Measurements from ENCODE around the gene WNT3A.

WNT3A gene

DNA sequence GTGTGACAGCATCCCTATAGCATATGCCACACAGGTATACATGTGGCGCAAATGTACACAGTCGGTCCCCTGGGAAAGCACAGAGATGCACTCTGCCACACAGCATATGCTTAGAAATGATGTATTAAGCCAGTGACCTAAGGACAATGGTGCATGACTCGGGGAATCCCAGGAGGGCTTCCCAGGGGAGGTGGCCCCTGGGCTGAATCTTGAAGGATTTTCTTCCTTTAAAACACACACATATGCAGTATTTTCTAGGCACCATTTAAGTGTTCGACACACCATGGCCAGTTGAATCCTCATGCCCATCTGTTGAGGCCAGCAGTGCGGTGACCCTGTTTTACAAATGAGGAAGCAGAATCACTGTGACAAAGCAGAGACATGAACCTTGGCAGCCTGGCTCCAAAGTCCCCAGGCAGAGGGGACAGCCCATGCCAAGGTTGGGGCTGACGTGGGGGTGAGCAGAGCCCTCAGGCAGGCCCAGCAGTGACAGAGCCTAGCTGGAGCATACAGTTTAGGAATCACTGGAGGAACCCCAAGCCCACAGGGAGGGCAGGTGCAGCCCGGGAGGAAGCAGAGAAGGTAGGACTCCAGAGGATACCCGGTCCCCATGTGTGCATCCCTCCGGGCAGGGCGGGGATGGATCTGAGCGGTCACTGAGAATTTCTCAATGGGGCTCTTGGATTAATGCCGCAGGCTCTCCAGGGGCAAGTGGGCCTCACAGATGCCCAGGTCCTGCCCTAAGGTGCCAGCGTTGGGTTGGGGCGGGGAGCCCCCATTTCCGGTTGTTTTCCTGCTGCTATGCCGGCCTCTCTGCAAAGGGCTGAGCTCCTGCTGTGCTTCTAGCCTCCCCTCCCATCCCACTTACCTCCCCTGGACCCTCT lies 28.4 kb downstream of the WNT3A start:
- DNase-seq = no peak

DNA sequence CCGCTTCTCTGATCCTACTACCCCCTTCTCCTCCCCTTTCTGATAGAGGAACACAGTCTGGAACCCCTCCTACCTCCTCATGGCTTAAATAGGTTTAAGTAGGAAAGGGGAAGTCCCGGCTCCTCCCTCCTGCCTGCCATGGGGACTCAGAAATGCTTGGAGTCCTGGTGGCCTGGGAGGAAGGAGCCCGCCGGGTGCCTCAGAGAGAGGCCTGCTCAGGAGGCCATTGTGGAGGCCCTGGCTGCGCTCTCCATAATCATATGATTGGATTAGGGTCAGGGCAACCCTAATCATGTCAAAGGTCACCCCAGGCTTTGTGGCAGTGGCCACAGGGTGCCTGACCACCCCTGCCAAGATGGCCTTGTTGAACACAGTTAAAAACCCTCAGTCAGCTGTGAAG lies 29.0 kb downstream of the WNT3A start:
- no peak for DNase-seq

DNA sequence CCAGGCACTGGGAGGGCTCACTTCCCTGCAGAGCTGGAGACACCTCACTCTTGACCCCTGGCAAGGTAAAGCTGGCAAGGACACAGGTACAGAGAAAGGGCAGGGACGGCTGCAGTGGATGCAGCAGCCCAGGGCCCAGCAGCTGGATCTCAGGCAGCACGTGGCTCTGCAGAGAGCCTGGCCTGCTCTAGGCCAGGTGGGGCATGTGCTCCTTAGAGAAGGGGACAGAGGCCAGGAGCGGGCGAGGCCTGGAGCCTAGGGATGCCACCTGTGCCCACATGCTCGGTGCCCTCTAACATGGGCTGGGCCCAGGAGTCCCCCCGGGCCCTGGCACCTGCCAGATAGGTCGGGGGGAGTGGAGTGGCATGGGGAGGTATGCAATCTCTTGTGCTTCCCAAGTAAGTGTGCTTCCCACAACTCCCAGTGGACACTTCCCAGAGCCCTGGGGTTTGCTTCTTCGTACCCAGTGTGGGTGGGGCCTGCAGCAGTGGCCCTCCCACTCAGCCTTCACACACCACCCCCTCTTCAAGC lies 30.0 kb downstream of the WNT3A start:
- no peak for DNase-seq

DNA sequence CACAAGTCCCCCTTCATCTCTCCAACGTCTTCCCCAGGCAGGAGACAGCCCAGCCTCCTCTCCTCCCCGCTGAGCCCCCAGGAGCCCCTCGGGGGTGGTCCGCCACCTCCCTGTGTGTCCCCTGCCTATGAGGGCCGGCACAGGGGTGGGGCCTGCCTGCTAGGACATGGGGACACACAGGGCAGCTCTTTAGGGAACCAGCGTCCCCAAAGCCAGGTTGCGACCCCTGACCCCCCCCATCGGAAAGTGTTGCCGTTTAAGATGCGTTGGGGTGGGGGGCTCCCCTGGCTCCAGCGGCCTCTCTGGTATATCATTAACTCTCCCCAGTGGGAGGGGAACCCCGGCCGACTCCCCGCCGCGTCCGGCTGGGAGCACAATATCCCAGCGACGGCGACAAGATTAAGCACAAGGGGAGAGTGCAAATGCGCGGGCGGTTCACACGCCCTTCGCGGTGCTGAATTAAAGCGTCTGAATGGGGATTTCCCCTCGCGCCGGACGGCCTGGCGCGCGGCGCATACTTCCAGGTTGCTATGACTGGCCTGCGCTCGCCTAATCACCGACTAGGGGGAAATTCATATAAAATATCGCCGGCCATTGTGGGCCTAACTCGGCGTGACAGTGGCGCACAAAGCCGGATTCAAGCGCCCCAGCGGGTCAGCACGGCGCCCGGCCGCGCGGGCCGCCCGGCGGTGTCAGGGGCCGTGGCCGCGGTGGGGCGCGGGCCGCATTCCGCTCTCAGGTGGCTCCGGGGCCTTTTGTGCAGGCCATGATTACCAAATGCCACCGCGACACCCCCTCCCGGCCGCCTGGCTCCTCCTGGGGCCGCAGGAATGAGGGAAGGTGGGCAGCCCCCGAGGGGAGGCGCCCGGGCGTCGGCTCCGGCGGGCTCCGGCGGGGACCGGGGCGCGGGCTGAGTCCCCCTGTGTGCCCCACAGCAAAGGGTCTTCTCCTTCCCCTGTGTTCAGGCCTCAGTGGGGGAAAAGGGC lies 30.9 kb downstream of the WNT3A start:
- DNase-seq = no peak

DNA sequence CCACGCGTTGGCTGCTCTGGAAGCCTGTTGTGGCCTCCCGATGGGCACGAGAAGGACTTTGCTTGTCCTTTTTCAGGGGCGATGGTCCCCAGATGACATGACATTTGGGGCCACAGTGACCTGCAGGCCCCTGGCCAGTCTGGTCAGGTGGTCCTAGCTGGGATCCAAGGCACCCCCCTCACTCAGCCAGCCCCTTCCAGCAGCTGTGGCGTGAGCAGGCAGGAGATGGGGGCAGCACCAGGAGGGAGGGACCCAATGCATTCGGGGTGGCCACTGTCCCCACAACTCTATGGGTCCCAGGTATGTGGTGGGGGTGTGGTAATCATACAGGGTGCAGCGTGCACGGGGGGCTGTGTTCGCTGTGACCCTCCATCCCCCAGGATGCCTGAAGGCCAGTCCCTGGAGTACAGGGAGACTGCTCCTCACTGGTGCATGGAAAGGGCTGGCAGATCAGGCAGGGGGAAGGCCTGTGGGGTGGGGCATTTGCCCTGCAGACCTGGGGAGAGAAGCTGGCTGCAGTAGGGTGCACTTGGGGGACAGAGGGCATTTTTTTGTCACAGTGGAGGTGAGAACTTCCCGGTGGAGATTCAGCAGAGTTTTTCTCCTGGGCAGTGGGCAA lies 31.7 kb downstream of the WNT3A start:
- DNase-seq = no peak

DNA sequence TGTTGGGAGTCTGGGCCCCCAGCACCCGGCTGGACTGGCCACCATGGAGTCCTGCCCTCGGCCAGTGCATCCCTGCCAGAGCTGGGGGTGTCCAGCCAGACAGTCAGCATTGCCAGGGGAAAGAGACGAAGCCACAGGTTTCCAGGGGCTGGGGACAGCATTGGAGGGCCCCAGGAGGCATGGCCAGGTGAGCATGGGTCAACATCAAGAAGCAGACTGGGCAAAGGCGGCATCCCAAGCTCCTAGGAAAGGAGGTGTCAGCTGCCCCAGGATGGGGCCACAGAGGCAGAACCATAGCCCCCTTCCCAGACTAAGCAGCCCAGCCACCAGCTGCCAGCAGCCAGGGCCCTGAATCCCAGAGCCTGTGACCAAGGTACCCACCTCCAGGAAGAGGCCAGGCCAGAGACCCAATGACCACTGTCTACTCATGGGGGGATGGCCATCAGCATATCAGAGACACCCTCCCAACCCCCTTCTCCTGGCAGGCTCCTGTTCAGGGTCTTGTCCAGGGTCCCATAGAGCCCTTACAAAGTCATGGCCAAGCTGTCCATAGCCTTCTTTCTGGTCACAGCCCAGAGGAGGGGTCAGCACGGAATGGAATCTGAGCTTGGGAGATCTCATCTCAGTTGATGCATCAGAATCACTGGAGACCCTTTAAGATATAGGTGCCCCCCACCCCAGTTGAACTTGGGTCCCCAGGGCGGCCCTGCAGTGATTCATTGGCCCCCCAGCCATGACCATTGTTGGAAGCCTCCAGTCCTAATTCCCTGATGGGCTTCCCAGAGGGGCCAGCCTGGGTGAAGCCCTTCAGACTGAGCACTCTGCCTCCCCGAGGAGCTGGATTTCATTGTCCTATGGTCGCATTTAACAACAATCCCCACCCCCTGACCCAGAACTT lies 32.5 kb downstream of the WNT3A start:
- DNase-seq = no peak

DNA sequence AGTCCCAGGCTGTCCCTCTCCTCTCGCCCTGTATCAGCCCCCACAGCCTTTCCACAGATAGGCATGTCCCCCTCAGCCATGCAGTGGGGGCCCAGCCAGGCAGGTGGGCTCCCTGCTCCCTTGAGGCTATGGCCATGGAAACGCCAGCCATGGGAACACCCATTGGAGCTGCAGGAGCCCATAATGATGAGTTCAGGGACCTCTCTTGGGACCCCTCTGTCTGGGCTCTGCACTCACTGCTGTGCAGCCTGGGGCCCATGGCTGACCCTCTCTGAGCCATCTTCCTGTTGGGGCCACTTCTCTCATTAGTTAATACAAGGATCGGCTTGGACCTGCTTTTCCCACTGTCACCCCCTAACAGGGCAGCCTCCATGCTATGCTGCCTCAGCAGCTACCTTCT lies 33.2 kb downstream of the WNT3A start:
- no peak for DNase-seq

DNA sequence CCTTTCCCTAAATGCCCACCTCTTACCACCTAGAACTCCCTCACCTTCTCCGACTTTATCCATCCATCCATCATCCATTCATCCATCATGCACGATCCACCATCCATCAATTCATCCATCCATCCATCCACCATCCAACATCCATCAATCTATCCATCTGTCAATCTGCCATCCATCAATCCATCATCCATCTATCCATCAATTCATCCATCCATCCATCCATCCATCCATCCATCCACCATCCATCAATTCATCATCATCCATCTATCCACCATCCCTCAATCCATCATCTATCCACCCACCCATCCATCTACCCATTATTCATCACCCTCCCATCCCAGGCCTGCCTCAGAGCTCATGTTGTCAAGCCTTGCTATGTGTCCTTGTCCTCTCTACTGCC lies 34.5 kb downstream of the WNT3A start:
- no peak for DNase-seq

DNA sequence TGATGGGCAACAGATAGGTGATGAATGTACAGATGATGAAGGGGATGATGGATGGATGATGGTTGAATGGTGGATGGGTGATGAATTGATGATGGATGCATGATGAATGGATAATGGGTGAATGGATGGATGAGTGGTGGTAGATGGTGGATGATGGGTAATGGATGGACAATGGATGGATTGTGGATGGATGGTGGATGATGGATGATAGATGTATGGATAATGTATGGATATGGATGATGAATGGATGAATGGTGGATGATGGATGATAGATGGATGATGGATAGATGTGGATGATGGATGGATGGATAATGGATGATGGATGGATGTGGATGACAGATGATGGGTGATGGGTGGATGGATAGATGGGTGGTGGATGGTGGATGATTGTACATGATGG lies 35.7 kb downstream of the WNT3A start:
- DNase-seq = no peak

DNA sequence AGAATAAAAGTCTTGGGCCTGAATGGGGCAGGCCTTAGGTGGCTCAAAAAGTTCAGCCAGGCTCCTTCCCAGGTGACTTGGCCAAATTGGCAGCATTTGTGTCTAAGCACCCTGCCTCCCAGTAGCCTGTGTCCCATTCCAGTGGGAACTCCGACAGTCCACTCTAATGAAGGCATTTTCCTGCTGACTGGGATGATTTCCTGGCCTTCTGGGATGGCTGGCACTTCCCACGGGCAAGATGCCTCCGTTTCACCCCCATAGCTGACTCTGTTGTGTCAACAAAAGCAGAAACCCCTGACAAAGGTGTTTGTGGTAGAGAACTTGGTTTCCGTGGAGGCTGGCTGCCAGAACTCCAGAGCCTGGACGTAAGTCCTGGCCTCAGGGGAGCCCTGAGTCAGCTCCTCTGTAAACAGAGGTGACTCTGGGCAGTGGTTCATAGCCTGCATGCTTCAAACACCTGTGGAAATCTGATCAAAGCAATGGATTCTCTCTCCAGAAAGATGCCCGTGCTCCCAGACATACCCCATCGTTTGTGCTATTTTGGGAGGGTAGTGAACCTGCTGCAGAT lies 36.6 kb downstream of the WNT3A start:
- DNase-seq = no peak

DNA sequence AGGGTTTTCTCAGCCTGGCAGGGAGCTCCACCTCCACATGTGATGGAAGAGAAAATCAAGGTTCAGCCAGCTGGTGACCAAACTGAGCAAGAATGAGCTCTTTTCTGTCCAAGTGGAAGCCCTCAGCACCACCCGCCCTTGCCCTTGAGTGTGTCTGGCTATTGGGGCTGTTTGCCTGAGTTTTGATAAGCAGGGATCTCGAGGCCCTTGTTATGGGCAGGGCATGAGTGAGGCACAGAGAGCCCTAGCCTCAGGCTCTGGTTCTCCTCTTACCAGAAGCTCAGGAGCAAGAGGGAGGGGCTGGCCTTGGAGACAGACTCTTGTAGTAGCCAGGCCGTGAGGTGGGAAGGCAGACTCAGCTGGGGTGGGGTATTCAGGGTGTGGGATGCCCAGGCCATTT lies 38.2 kb downstream of the WNT3A start:
- no peak for DNase-seq

DNA sequence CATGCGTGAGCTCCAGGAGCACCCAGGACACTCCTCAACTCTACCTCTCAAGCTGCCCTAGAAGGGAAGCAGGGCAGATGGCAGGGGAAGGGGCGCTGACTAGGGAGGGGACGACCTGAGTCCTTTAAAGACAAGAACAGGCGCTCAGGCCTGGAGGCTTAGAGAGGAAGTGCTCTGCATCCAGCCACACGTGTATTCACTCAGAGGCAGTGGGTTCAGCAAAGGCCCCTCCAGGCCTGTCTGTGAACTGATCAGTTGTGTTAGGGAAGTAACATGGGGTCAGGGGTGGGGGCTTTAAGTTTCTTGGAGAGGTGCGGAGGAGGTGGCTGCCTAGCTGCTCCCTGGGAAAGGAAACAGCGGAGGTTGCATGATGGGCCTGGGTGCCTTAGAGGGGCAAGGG lies 38.6 kb downstream of the WNT3A start:
- DNase-seq = no peak

DNA sequence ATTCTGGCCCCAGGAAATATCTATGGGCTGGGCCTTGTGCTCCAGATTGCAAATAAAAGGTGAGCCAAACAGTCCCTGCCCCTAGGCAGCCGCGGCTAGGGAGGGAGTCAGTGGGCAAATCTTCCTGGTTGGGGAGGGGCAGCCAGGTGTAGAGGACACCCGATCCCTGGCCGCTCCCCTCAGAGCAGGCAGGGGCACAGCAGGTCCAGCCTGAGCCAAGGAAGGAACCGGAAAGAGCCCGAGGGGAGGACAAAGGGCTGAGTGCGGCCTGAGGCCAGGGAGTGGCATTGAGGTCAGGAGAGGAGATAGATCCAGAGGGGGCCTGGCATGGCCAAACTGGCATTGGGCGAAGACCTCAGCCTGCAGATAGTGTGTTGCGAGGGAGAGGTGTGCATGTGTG lies 39.1 kb downstream of the WNT3A start:
- DNase-seq = no peak

DNA sequence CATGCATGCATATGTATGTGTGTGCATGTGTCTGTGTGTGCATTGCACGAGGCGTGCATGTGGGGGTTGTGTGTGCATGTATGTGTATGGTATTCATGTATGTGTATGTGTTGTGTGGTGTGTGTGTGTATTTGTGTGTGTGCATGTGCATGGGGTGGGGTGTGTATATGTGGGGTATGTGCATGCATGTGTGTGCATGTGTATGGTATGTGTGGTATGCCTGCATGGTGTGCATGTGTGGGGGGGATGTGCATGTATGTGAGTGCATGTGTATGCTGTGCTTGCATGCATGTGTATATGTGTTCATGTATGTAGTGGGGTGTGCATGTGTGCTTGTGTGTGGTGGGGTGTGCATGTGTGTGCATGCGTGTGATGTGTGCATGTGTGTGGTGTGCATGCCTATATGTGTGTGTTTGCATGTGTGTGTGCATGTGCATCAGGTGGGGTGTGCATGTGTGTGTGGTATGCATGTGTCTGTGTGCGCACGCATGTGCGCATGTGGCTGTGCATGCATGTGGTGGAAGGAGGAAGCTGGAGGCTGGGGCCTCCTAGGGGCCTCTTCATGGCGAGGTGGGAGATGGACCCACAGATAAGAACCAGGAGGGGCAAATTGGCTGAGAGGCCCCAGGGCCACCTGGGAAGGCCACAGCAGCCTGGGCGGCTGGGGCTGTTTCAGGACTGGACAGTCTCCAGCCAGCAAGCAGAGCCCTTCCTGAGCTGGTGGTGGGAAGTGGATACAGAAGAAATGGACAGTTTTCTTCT lies 39.8 kb downstream of the WNT3A start:
- no peak for DNase-seq

DNA sequence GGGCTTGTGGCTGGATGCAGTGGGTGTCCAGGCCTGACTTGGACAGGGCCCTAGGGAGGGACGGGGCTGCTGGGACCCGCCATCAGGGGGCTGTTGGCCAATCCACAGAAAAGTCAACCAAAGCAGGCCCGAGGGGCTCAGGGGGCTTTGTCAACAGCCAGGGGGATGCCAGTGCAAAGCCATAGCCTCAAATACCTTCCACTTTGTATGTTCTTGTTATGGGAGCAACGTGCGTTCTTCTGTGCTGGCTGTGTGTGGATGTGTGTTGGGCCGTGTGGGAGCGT lies 40.3 kb downstream of the WNT3A start:
- DNase-seq = no peak

DNA sequence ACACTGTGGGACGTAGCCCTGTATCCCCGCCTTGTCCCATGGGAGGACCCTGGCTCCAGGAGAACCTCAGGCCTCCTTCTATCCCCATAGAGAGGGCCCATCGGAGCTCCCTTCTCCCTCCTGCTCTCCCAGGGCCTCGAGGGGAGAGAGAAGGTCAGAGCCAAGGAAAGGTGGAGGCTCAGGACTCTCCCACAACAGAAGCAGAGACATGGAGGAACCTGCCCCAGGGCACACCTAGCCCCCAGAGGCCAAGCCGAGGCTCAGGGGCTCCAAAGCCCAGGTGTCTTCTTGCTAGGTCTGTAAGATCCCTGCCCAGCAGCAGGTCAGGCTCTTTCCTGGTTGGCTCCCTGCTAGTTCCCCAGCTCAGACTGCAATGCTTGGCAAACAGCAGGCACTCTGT lies 41.3 kb downstream of the WNT3A start:
- no peak for DNase-seq

DNA sequence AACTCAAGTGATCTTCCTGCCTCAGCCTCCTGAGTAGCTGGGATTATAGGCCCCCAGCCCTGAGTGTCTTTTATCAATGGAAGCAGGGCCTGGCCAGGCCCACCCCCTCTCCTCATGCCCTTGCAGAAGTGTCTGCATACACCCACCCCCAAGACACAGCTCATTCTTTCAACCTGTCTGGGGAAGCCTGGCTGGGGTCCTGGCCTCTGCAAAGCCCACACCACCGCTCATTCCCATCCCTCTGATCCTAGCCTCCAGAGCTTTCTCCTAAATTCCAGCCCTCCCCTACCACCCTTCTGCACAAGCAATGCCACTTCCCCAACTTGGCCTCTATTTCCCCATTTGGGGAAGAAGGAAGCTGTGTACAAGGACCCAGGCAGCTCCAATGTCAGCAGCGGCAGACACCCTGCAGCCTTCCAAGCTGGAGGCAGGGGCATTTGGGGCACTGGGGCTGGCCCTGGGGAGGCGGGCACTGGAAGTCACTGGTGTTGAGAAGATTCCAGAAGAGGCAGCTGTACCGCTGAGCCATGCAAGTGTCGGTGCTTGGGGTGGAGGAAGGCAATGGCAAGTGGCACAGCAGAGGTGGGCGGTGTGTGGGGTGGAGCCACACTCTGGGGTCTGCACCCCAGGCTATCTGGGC lies 42.0 kb downstream of the WNT3A start:
- no peak for DNase-seq

DNA sequence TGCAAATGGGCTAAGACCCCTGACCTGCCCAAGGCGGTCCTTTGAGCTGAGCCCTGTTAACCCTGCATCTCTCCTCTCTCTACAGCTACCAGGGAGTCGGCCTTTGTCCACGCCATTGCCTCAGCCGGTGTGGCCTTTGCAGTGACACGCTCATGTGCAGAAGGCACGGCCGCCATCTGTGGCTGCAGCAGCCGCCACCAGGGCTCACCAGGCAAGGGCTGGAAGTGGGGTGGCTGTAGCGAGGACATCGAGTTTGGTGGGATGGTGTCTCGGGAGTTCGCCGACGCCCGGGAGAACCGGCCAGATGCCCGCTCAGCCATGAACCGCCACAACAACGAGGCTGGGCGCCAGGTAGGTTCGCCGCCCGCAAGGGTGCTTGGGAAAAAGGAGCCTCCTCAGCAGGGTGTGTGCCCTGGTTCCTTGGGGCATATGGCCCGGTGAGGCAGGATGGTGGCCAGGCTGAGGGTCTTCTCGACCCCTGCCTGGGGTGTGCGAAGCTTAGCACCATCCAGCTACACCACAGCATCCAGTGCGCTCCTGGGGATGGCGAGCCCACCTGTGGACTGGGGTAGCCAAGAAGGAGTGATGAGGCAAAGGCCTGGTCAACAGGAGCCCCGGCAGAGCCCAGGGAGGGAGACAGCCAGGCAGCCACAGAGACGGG lies 43.9 kb downstream of the WNT3A start:
- no peak for DNase-seq

DNA sequence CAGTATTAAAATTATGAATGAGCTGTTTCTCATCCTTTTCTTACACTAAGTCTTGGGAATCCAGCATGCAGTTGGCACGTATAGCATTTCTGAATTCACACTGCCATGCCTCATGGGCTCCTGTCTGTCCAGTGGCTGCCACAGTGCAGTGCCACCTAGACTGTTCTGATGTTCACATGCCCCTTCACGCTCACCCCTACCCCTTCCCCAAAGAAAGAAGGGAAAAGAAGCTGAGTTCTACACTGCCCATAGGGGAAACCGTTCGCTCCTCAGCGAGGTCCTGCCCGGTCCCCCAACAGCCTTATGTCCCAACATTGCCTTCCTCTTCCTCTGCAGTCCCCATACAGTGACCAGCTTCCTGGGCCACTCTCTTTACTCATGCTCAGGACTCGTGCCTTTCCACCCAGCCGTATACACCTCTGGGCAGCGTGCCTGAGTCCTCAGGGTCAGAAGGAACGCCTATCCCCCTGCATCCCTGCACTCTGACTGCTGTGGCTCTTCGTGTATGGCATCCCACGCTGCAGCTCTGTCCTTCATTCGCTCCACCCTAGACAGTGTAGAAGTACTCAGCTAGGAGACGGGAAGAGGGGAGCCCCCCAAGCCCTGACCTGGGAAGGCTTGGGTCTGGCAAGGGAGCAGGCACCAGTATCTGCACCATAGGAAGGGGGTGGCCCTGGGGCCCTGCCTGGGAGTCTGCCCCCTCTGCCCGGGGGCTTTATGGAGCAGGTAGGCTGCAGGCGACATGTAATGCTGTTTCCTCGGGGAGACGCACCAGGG lies 51.6 kb downstream of the WNT3A start:
- DNase-seq = no peak
